NT2/D1 (cell line): Measurements from ENCODE around the gene ACO2.

Experiments
- DNase-seq: peaks from one replicate; pipeline ENCODE4 v3.0.0-alpha.2; 2011; ENCODE audit warnings: low read depth, low spot score
- H3K27me3 ChIP-seq: 2 replicates; pipeline ENCODE4 v1.6.0; 2011; ENCODE audit warnings: mild to moderate bottlenecking; ENCODE audit not compliant: insufficient read length, insufficient read depth
- H3K36me3 ChIP-seq: 2 replicates; pipeline ENCODE4 v1.6.1; 2011; ENCODE audit warnings: mild to moderate bottlenecking, low read length, mixed read lengths; ENCODE audit not compliant: insufficient read depth, insufficient read length
- H3K4me1 ChIP-seq: 2 replicates; pipeline ENCODE4 v1.5.1; 2011; ENCODE audit not compliant: insufficient read depth, insufficient read length
- H3K4me3 ChIP-seq: 2 replicates; pipeline ENCODE4 v1.5.1; 2011; ENCODE audit warnings: low read depth; ENCODE audit not compliant: insufficient read length
- H3K9ac ChIP-seq: 2 replicates; pipeline ENCODE4 v1.6.0; 2011; ENCODE audit warnings: low read depth; ENCODE audit not compliant: insufficient read length
- H3K9me3 ChIP-seq: 2 replicates; pipeline ENCODE4 v1.5.1; 2011; ENCODE audit warnings: mild to moderate bottlenecking, low read length; ENCODE audit not compliant: insufficient read depth
- SUZ12 ChIP-seq: IDR thresholded peaks from 2 replicates; pipeline ENCODE4 v1.6.1; 2011; ENCODE audit not compliant: insufficient read length, insufficient read depth; ENCODE audit errors: extremely low read depth
- YY1 ChIP-seq: IDR thresholded peaks from 2 replicates; pipeline ENCODE4 v1.6.1; 2011; ENCODE audit not compliant: insufficient read length, insufficient read depth
- ZNF274 ChIP-seq: IDR thresholded peaks from 2 replicates; pipeline ENCODE4 v1.6.1; 2011; ENCODE audit warnings: mild to moderate bottlenecking, low read depth, low read length

ACO2 gene

DNA sequence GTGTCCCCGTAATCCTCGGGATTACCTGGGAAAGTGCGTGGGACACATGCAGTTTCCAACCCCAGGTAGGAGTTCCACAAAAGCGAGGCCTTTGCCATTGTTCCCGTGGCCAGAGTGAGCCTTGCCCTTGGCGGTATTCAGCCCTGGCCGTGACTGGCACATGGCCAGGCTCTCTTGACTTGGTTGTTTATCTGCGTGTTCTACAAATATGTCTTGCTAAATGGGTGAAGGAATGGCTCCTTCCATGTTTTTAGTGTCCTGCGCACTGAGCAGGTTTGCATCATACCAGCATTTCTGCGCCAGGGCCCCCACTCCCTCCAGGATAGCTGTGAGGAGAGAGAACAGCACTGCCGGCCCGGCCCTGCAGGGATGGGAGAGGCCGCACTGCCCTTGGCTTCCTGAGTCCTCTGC lies 55.3 kb downstream of the ACO2 start:
- peak overlapping the region; percentile 8 for H3K9ac ChIP-seq

DNA sequence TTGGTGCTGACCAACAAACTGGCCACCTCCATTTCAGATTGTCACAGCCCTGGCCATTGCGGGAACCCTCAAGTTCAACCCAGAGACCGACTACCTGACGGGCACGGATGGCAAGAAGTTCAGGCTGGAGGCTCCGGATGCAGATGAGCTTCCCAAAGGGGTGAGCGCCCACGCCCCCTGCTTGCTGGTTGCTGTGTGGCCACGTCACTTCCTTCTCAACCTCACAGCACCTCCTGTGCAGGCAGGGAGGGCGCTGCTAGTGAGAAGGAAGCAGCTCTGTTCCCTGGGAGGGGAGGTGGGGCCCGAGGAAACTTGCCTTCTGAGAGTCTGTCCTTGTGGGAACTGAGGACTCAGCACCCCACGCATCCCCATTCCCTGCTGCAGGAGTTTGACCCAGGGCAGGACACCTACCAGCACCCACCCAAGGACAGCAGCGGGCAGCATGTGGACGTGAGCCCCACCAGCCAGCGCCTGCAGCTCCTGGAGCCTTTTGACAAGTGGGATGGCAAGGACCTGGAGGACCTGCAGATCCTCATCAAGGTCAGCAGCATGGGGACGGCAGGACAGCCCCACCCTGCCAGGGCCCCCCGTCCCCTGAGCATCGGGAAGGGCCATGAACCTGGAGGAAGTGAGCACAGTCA lies 56.0 kb downstream of the ACO2 start:
- Histone ChIP-seq H3K36me3 (peaks cover 81% of the 10 kb centered on the region), H3K4me3 (no peak overlapping the region), H3K9me3 (no peaks in the 10 kb centered on the region), H3K9ac (peak overlapping the region; percentile 8), H3K27me3 (no peaks in the 10 kb centered on the region), H3K4me1 (peaks cover 6% of the 10 kb centered on the region)
- no peak for DNase-seq
- no peak for TF ChIP-seq SUZ12
- TF ChIP-seq ZNF274 = no peak
- TF ChIP-seq YY1 = no peak

More for the DNA sequence above, 55.3 kb downstream of the ACO2 start:
- no peaks in the 10 kb centered on the region for H3K9me3 ChIP-seq
- no peak overlapping the region for H3K4me3 ChIP-seq
- no peak for DNase-seq
- no peaks in the 10 kb centered on the region for H3K27me3 ChIP-seq
- H3K36me3 ChIP-seq = peaks cover 83% of the 10 kb centered on the region
- H3K4me1 ChIP-seq = peaks cover 6% of the 10 kb centered on the region
- TF ChIP-seq SUZ12 (no peak), YY1 (no peak), ZNF274 (no peak)

DNA sequence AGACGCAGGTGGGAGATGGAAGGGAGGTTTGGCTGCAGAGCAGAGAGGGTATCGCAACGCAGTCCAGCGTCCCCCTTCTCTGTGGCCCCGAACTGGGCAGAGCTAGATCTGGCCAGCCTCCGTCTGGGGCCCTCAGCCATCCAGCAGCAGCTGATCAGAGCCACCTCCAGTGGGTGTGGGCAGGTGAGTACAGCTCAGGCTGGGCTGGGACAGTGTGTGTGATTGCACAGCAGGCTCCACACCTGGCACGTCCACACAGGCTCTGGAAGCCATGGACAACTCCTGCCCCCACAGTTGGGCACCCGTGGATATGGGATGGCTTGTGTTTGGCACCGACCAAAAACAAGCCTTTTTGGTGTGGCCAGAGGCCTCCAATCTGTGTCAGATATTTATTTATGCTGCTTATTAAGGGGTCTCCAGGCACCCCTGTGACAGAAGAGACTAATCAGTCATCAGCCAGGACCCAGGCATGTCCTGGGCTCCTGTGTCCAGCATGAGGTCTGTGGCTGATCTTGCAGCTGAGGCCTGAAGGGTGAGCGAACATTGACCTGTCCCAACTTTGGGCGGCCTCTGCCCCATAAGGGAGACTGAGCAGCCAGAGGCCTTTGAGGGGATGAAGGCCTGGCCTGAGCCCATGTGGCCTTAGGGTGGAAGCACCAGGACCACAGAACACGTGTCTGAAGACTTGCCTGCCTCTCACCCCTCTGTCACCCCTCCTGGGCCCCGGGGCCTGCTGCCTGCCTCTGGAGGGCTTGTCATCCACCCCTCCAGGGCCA lies 56.7 kb downstream of the ACO2 start:
- TF ChIP-seq SUZ12 = no peak
- TF ChIP-seq ZNF274 = no peak
- TF ChIP-seq YY1 = no peak
- Histone ChIP-seq H3K36me3 (peaks cover 85% of the 10 kb centered on the region), H3K27me3 (no peaks in the 10 kb centered on the region), H3K9me3 (no peaks in the 10 kb centered on the region), H3K4me3 (no peak overlapping the region), H3K4me1 (peaks cover 6% of the 10 kb centered on the region), H3K9ac (peak overlapping the region; percentile 3)
- no peak for DNase-seq

DNA sequence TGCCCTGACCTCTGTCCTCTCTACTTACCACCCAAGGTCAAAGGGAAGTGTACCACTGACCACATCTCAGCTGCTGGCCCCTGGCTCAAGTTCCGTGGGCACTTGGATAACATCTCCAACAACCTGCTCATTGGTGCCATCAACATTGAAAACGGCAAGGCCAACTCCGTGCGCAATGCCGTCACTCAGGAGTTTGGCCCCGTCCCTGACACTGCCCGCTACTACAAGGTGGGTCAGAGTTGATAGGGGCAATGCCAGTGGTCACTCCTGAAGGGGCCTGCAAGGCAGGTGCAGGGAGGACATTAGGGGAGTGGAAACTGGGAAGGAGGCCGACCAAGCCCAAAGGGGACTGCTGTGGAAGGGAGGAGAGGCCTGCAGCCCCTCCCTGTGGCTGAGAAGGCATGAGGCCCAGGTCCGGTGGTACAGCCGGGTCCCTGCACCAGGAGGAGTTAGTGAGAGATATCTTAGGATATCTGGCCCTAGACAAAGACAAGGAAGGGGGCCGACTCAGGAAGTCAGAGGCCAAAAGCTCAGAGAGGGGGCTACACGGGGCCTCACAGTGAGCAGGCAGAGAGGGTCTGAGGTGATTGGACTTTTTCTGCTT lies 57.4 kb downstream of the ACO2 start:
- Histone ChIP-seq H3K9me3 (no peaks in the 10 kb centered on the region), H3K9ac (no peak overlapping the region), H3K4me1 (peaks cover 11% of the 10 kb centered on the region), H3K27me3 (no peaks in the 10 kb centered on the region), H3K36me3 (peaks cover 88% of the 10 kb centered on the region), H3K4me3 (no peak overlapping the region)
- TF ChIP-seq YY1 = no peak
- no peak for TF ChIP-seq SUZ12
- no peak for TF ChIP-seq ZNF274
- DNase-seq = no peak

DNA sequence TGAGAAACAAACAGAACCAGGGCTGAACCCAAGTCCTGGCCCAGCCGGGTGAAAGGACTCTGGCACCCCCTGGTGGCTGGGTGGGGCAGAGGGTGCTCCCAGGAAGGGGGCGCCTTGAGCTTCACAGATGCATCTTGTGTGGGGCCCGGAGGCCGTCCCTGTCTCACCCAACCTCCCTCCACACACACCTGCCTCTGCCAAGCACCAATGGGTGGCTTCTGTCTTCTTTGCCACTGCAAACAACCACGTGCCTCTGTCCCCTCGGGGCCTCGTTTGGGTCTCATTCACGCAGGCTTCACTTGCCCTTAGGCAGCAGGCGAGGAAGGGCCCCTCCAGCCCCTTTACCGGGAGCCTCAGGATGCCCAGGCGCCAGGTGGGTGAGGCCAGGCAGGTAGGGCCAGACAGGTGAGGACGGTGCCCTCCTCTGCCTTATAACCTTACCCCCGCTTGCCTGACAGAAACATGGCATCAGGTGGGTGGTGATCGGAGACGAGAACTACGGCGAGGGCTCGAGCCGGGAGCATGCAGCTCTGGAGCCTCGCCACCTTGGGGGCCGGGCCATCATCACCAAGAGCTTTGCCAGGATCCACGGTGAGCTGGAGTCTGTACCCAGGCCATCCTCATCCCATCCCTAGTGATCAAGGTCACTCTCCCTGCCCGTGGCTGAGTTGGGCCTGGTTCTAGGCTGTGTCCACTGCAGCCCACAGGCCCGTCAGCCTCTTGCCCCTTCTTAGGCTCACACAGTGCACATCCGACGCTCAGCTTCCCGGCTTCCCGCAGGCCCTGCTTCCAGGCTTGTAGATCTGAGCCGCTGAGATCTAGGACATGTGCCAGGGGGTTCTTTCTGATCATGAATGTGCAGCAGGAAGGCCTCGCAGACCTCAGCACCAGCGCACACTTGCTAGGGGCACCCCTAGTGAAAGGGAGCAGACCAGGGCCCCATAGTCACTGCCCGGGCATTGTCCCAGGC lies 58.2 kb downstream of the ACO2 start:
- no peaks in the 10 kb centered on the region for H3K9me3 ChIP-seq
- peaks cover 93% of the 10 kb centered on the region for H3K36me3 ChIP-seq
- no peak overlapping the region for H3K4me3 ChIP-seq
- TF ChIP-seq SUZ12 (no peak), YY1 (no peak), ZNF274 (no peak)
- H3K4me1 ChIP-seq = peaks cover 13% of the 10 kb centered on the region
- no peak for DNase-seq
- H3K27me3 ChIP-seq = no peaks in the 10 kb centered on the region
- peak overlapping the region; percentile 32 for H3K9ac ChIP-seq

DNA sequence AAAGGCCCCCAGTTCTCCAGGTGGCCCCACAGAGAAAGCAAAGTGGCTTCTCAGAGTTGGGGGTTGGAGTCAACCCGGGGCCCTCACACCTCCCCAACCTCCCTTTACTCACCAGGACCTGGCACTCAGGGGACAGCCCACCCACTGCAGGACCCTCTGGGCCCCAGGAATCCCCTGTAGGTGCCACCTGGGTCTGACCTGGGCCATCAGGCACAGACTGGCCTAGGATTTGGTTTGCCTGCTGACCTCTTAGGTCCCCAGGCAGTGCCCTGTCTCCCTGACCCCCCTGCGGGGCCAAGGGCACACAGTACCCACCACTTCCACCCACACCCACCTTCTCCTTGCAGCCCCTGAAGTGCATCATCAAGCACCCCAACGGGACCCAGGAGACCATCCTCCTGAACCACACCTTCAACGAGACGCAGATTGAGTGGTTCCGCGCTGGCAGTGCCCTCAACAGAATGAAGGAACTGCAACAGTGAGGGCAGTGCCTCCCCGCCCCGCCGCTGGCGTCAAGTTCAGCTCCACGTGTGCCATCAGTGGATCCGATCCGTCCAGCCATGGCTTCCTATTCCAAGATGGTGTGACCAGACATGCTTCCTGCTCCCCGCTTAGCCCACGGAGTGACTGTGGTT lies 59.3 kb downstream of the ACO2 start:
- Histone ChIP-seq H3K4me1 (peaks cover 20% of the 10 kb centered on the region), H3K4me3 (no peak overlapping the region), H3K36me3 (peaks cover 96% of the 10 kb centered on the region), H3K9ac (no peak overlapping the region), H3K27me3 (no peaks in the 10 kb centered on the region), H3K9me3 (no peaks in the 10 kb centered on the region)
- TF ChIP-seq ZNF274 (no peak), SUZ12 (no peak)
- no peak for DNase-seq
